Measurements from ENCODE around the gene CLEC2A.

Gene CLEC2A

DNA sequence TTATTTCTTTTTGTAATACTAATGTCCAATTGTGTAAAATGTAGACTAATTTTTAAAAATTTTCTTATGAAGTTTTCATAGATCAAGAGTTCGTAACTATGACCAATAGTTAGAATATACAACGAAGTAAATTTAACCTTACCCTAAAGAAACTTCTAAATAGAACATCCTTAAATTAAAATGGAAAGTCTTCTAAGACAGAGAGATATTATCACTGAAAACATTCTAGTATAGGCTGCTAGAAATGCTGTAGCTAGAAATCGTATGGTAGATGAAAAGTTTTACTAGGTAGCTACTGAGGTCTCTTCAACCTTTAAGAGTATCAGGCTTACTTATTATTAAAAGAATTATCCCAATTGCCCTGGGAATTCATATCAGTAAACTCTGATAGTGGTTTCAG, 925 bp downstream of the CLEC2A start:
- DNase-seq: no peak

DNA sequence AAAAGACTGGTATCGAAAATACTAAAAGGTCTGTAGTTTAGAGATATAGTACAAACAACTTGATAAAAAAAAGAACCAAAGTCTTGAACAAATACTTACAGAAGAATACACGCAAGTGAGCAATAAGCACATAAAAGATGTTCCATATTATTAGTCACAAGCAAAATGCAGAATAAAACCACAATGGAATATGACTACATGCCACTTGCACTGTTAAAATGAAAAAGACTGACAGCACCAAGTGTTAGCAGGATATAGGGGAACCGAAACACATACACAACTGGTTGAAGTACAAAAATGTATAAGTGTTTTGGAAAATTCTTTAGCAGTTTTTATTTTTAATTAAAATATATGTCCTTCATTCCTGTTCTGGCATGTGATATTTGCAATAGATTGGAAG, 3.6 kb downstream of the CLEC2A start:
- no peak for DNase-seq

DNA sequence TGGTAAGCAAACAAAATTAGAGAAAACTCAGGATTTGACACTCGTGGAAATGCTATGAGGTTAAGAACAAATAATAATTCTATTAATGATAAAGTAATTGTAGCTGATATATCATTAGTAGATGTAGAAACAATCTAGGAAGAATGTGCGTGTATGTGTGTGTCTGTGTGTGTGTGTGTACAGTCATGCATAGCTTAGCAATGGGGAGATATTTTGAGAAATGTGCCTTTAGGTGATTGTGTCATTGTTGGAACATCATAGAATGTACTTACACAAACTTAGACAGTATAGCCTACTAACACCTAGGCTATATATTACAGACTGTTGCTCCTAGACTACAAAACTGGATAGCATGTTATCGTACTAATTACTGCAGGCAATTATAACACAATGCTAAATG, 5.3 kb downstream of the CLEC2A start:
- no peak for DNase-seq

DNA sequence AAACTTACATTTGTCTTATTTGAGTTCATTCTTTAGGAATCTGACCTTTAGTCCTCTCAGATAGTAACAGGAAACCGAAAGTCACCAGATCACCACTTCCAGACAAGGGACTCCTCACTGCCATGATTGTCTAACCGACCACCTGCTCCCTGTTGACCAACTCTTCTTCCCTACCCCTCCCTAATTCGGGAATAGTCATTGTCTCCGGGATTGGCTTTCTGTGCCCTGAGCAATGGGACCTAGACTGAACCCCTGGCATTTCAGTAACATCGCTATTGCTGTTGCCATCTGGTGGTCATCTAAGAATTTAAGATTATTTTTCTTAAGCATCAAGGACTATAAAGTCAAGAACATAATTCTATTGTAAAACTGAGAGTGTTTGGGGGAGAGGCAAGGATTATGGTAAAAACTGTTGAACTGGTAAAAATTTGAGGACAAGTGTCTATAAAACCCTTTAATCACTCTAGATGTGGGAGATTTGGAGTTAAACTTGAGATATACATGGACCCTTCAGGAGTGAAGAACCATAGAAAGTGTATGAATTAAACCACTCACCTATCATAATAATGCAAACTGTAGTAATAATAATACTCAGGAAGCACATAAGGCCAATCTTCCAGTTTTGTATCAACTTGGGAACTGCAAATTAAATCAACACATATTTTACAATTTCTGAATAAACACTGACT, 6.3 kb downstream of the CLEC2A start:
- DNase-seq: no peak

DNA sequence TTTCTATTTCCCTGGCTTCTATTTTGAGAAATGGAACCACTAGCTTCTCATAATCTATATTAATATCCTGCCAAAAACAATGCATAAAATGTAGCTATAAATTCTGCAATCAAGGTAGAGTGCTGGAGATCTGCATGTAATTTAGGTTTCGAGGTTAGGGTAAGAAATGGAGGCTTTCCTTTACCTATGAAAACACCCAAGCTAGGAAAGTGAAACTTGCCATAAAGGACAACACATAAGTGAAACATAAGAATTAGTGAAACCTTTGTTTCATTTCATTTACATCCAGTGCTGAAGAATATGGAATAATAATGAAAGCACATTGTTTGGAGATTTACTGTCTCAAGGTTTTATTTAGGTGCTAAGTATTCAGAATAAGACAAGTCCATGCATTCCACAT, 9.7 kb downstream of the CLEC2A start:
- no peak for DNase-seq

DNA sequence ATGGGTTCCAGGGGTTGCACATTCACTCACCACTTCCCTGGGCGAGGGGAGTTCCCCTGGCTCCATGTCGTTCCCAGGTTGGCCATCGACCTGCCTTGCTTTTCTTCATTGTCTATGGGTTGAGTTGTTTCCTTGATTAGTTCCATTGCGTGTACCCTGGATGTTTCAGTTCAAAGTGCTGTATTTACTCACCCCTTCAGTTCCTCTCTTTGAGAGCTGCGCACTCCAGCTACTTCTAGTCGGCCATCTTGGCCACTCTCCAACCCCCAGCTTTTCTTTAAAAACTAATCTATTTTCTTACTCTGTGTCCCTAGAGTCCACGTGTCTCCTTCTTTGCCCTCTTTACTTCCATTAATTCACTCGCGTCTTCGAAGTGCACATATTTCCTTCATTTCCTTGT, 11.7 kb downstream of the CLEC2A start:
- no peak for DNase-seq

DNA sequence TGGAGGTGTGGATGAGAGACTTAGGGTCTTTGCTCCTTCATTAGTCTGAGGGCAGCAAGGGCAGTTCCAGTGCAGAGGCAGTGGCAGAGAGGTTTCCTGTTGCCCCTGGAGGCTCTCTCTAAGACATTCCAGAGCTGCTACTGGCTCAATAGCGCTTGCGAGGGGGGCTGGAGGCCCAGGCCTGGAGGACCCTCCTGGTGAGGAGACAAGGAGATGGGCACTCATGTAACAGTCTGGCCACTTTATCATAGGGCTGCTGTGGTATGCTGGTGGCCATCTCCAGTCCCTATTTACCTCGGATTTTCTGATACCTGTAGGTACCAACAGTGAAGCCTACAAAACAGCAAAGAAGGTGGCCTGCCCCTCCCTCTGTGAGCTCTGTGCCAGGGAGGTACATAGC, 12.7 kb downstream of the CLEC2A start:
- DNase-seq: no peak

DNA sequence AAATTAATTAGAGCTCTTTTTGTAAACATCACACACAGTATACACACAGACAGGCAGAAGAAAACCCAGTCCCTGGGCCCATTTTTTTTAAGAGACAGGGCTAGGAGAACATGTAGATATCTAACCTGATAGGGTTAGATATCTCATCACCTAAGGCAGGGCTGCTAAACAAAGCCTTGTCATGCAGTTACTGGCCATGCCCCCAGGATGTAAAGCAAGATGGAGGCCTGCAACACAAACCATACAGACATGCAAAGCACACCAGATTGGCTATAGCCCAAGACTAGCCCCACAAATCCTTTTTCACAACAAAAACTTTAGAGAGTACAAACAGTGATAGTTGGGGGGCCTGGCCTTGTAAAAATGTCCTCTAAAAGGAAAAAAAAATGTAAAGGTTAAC, 20.5 kb downstream of the CLEC2A start:
- DNase-seq: no peak

DNA sequence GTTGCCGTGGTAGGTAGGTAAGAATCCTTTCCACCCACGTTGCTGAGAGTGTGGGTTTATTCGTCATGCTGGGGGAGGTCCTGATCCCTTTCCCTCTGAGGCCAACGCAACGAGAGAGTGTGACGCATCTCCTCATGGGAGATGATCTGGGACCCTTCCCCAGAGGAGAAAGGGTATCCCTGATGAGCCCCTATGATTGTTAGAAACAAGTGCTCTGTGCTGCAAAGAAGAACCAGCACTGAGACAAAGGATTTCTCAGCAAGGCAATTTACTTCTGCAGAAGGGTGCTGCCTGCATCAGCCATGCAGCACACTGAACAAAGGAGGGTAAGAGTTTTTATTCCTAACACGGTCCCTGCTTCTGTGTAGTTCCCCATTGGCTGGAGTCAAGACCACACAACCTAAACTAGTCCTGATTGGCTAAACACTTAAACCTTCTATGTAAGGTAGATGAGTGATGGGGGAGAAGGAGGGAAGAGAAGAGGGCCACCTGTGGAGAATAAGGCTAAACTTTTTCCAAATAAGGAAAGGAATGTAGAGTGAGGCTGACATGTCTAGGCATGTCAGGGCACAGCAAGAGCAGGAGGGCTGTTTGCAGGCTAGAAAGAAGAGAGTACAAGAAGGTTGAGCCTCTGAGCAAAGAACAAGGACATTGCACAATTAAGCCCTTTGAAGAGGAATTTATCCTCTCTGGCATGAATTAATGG, 21.3 kb downstream of the CLEC2A start:
- DNase-seq: no peak

DNA sequence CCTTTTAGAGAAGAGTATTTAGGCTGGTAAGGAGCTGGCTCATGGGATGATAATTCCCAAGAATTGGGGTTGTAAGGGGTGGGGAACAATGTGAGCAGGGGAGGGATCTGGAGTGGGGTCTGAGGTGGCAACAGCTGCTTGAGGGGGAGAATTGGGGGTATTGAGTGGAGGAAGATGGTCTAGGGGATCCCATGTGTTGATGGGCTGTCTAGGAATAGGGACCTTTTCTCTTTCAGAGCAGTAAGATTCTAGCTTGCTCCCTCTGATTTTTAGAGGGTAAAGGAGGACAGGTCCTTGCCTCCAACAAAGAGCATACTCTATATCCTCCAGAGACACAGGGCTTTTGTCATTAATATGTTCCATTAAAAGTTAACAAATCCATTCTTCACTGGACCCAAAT, 22.4 kb downstream of the CLEC2A start:
- DNase-seq: no peak

DNA sequence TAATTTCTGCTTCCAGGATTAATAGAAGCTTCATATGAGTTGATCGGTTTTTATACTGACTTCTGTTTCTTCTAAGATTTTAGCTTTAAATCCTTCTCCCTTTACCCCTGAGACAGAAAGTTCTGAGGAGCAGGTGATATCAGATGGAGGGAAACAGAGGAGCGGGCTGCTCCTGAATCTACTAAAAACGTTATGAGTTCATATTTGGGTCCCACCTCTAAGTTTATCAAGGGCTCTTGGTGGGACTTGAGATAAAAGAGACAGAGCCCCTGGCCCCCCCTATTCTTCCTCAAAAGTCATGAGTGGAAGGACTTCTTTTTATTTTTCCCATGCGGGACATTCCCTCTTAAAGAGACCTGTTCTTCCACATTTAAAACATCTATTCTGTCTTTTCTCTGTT, 23.8 kb downstream of the CLEC2A start:
- DNase-seq: no peak

DNA sequence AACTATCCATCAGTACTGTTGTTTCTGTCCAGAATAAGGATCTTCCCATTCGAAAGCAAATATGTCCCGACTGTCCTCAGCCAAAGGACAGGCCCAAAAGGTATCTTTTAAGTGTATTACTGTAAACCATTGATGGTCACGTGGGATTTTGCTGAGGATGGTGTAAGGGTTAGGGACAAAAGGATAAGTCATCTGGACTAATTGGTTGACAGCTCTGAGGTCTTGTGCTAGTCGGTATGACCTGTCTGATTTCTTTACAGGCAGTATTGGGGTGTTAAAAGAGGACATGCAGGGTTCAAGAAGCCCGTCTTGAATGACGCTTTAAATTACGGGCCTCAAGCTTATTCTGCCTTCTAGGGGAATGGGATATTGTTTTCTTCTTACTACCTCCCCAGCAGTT, 24.4 kb downstream of the CLEC2A start:
- DNase-seq: no peak

DNA sequence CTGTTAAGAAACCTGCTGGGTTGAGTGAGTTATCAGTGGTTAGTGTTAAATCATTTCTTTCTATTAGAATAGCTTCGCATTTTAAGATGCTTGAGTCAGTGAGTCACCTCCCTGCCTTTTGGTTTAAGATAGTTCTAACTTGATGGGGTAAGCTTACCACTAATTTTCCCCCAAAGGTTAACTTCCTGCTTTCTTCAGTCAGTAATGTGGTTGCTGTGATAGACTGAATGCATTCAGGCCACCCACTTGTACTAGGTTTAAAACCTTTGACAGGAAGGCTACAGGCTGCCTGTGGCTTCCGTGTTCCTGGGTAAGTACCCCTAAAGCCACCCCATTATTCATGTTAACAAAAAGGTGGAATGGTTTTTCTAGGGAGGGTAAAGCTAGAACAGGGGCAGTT, 25.3 kb downstream of the CLEC2A start:
- DNase-seq: no peak

DNA sequence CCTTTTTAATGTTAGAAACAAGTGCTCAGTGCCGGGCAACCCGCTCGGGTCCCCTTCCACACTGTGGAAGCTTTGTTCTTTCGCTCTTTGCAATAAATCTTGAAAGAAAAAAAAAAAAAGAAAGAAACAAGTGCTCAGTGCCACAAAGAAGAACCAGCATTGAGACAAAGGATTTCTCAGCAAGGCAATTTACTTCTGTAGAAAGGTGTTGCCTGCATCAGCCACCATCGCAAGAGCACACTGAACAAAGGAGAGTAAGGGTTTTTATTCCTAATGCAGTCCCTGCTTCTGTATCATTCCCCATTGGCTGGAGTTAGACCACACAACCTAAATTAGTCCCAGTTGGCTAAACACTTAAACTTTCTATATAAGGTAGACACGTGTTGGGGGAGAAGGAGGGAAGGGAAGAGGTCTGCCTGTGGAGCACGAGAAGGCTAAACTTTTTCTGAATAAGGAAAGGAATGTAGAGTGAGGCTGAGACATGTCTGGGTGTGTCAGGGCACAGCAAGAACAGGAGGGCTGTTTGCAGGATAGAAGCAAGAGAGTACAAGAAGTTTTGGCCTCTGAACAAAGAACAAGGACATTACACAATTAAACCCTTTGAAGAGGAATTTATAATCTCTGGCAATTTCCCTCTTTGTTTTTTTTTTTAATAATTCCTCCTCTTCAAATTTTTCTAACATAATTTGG, 29.5 kb downstream of the CLEC2A start:
- no peak for DNase-seq

DNA sequence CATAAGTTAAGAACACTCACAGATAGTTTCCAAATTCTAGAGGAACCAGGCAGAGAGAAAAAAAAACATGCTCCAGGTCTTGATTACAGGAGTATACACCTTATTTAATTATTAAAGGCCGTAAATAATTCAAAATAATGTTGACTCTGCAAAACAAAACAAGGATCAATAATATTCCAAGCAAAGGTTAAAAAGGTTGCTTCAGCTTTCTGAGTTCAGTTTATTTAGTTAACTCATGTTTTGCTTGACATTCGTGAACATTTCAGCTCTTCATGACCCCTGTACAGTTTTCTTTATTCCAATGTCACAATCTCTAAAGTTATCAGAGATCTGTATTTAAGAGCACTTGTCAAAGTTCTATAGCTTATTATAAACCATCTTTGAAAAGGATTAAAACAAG, 31.2 kb downstream of the CLEC2A start:
- no peak for DNase-seq

DNA sequence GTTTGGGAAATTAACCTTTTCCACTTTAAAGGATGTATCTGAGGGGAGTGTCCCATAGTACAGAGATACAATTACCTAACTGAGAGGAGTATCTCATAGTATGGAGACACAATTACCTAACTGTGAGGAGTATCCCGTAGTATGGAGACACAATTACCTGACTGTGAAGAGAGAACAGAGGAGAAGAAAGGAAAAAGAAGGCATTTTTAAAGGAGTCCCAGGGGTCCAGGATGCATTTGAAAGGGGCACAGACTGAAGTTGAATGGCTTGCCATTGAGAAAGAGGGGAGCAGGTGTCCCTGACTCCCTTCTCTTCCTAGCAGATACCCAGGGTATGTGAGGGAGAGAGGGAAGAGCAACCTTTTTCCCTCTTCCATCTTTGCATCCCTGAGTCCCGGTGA, 33.0 kb downstream of the CLEC2A start:
- DNase-seq: no peak

DNA sequence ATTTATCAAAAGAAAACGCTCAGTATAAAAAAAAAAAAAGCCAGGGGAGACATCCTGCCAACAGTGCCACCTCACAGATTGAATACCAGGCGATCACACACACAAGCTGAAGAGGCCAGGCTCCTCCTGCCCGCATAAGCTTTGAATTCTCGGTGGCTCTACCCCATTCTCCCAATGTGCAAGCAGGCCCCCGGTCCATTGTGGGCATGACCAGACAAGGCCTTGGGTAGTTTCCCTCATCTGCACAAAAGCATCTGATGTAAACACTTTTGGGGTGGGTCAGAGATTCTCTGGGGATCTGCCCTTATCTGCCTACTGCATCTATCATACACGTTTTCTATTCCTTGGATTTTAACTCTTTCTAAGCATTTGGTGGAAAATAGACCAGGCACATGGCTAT, 34.6 kb downstream of the CLEC2A start:
- no peak for DNase-seq

DNA sequence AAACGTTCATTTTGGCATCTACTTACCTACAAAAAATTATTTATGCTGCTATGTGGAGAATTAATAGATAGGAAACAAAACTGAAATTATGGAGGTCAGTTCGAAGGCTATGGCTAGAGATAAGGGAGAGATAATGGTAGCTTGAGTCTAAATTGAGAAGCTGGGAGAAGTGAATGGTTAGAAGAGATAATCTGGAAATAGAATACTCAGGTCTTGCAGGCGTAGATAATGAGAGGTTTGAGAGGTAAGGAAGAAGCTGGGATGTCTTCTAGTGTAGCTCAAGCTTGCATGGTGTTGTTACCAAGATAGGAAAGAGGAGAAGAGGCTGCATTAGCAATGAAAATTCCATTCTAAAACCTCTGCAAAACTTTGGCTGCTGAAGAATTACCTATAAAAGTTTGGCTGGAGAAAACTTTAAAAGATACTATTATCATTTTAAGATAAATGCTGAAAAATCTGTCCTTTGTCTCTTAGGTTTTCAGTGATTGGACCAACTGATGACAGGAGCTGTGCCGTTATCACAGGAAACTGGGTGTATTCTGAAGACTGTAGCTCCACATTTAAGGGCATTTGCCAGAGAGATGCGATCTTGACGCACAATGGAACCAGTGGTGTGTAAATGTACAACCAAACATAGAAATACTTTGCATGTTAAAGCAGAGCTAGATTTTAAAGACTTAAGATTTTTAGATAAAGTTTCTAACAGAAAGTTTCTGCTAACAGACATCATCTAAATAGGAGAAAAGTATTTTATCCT, 36.8 kb downstream of the CLEC2A start:
- DNase-seq: no peak

DNA sequence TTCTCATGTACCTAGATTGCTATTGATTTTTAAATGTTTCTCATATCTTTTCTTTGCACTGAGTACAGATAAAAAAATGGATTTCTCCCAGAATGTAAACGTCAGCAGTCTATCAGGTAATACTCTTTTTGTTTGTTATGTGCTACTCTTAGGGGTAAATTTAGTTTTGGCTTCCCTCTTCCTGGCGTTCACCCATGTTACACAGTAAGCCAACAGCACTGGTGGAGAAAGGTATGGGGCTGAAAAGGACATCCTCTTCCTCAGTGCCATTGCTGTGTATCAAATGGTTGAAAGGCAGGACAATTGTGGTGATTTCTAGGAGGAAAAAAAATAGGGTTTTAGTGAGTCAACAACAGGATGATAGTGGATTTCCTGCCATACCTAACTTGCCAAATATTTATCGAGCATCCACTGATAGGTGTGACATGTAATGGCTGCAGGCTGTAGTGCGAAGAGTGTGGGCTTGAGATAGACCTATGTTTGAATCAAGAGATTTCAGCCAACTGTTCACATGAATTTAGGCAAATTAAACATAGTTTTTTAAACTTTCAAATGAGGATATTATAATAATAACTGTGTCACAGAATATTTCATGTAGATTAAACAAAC, 43.4 kb downstream of the CLEC2A start:
- DNase-seq: no peak

DNA sequence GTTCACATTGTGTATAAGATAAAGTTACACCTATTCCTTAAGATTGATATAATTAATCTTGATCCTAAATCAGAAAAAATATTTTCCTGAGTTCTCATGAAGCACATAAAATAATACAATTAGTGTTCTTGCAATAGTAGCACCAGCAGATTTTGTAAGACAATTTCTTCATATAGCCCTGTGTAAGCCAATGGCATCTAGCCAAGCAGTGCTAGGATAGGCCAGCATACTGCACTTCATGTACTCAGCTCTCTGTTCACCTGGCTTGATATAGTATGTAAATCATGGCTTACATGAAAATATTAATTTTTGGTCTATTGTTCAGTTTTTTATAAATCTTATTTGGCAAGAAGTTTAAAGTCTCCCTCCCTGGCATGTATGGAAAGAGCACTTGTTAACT, 49.0 kb downstream of the CLEC2A start:
- DNase-seq: no peak

DNA sequence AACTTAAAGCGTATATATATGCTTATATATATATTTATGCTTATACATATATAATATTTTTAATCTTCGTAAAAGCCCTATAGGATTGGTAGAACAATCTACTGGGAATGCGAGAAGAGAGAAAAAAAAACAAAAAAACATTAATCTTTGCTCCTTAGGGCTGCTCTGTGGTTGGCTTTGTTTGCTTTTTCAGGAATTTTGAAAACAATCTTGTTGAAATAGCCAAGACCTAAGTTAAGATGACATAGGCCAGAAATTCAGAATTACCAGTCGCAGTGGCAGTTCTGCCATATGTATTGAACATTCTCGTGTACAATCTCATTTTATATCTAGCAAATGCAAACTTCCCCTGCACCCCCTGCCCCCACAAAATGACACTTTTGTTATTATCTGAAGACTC, 50.2 kb downstream of the CLEC2A start:
- DNase-seq: no peak

DNA sequence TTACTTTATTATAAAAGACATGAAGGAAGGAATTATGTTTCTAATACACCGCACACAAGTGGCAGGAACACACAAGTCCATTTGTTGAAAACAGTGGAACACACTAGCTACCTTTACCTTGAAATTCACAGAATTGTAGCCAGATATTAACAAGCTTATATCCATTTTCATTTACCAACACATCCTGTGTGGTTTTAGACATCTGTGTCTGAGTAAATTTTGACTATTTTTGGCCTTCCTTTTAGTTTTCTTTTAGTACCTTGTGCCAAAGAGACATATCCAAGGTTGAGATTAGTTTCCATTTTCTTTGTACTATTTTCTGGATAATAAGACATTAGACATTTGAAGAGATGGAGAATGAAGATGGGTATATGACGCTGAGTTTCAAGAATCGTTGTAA, 50.9 kb downstream of the CLEC2A start, which contains the start of gene KLRF2:
Gene KLRF2, plus strand, starts transcription at position 244 of the 400 bp plus-strand sequence. Its CDS starts 107 bp downstream, at position 351.
- no peak for DNase-seq

DNA sequence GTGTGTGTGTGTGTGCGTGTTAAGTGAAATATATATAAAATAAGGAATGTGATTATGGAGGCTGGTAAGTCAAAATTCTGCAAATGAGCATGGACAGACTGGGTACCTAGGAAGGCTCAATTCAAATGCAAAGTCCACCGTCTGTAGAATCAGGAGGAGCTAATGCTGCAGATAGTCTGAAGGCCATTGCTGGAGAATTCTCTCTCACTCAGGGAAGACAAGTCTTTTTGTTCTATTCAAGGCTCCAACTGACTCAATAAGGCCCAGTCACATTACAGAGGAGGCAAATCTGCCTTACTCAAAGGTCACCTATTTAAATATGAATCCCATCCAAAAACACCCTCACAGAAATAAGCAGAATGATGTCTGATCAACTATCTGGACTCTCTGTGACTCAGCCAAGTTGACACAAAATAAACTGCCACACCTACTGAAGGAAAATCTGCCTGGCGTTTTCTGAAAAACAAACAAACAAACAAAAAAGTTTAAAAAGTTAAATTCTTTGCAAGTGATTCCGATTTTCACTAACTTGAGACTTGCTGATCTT, 51.6 kb downstream of the CLEC2A start:
- no peak for DNase-seq
